Stimulated activated CD8-positive, alpha-beta memory T cell treated with anti-CD3 and anti-CD28 coated beads, Interleukin-7, amount 100 ng/mL, for 1 hour (primary cell): ENCODE results near the gene KCNK10.
A peak's percentile ranks its signal among the peaks of the same experiment; 100 is the strongest.

Experiments
- DNase-seq, 2 donors: peaks; one replicate each; pipeline ENCODE4 v3.0.0-alpha.2; 2020; ENCODE audit warnings: low read depth in 2 of 2

KCNK10 gene

DNA sequence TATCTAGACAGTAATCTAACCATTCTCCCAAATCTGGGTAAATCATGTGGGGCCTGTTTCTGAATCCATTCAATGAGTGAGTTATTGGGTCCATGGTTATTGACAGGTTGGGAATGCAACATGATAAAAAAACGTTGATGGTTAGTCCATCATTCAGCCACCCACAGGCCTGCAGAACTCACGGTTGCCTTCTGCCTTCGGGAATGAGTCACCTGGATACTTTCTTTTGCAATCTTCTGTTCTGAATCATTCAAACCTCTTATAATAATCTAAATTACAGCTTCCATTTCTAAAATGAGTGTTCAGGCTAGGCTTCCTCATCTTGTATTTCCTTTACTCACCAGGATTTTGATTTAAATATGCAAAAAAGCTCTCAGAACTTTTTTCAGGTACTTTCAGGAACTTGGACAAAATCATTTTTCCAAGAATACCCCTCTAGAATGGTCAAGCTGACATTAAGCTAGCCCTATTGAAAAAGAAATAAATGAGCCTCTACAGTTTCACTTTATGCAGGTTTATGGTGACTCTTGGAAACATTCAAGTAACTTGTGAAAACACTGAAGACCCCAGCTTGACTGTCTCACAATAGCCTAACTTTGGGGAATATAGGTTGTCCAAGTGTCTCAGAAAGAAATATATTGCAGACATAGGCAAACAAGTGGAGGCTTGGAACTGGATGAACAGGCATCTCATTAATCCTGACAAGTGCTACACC lies 94.4 kb downstream of the KCNK10 start:
- DNase-seq, result no peak

DNA sequence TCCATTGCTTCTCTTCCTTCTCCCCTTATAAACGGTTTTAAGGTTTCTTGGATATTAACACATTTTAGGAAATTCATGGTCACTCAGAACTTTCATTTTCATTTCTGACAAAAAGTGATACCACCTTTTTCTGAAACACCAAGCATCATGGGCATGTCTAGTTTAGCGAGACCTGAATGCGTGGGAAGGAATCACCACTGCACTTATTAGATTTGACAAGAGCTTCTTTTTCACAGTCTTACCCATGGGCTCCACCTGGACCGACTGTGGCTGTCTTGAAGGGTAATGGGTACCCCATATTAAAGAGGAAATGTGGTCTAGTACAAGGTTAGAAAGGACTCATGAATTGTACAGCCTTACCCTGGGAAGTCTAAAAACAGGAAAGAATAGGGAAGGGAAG lies 95.4 kb downstream of the KCNK10 start:
- DNase-seq, result no peak

DNA sequence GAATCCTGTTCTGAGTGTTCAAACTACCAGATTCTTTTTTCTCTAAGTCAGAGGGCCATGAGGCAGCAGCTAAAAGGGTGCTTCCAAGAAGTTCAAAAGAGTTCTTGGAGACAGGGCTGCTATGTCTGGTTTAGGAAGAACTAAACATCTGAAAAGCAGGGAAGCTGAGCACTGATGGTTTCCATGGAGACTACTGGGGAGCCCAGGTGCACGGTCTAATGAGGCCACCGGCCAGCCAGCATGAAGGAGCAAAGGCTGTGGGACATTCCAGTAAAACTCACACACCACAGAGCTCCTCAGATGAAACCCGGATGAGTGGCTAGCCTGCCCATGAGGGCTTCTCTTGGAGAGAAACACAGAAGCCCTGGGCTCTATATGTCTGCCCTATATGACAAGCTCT lies 97.3 kb downstream of the KCNK10 start:
- DNase-seq, result no peak

DNA sequence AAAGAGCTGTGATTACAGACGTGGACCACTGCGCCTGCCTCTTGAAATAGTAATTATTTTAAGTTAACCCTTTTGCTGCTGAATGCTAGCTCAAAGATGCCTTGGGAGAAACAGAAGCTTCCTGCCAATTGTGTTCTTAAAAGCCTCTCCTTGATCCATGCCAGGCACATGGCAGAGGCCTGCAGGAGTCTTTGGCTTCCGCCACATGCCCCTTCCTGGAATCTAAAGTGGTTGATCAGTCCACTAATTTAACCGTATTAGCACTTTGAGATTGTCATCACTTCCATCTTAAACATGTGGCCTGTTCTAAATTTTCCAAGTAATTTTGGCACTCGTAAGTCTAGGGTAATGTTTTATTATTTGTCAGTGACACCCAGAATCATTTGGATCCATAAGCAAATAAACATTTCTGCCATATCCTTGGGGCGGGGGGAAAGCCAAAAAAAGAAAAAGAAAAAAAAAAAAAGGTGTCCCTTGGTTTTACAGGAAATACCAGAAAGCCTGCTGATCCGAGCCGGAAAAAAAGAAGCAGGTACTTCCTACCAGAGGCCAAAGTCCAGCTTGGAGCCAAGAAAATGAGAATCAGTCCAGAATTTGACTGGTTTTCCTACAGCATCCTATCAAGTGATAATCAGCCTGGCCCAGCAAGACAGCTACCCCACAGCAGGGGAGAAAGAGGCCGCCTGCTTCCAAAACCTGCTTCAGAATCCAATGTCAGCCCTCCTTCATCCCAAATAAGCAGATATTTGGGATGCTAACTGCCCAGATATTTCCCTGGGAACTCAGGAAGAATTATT lies 104.8 kb downstream of the KCNK10 start:
- no peak for DNase-seq

DNA sequence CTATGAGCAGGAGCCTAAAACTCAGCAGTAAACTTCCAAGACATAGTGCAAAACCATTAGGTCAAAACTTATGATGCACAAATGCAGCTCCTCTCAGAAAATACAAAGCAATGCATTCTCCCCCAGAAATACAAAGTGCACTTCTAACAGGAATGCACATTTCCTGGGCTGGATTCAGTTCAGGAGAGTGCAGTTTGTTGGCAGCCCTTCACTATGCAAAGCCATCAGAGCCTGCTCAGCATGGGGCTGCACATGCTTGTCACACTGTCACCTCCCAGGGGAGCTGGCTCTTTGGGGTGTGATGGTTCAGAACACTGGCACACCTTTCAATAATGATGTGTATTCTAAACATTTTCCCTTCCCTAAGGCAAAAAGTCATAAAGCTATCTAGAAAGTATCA lies 110.4 kb downstream of the KCNK10 start:
- DNase-seq, result no peak

DNA sequence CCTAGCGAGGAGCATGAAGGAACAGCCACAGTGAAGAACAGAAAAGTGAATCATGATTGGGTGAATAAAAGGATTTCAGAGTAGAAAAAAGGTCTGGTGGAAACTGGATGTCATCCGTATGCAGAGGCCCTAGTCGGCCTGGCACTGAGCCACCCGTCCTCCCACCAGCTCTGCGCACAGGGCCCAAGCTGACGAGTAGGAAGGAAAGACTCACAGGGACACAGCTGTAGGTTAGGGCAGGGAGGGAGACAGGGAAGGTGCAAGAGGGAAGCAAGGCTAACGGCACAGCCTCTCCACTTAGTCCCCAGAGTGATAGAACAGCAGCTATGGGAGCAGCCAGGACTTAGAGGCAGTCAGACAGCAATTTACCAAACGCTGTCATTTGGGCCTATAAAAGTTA lies 112.6 kb downstream of the KCNK10 start:
- no peak for DNase-seq

DNA sequence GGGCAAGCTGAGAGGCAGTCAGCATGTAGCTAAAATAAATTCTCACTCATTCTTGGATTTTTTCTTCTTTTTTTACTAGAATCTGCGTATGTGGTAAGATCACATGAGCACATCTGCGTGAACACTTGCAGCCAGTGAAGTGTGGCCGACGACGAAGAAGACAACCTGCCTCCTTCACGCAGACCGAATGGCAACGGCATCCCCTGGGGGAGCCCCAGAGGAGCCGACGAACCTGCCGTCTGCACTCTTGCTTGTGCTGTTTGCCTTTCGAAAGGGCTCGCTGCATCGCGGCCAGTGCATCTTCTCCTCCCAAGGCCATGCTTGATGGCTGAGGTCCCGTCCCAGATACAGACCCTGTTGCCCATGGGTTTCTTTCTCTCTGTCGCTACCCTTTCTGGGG lies 113.8 kb downstream of the KCNK10 start:
- no peak for DNase-seq

DNA sequence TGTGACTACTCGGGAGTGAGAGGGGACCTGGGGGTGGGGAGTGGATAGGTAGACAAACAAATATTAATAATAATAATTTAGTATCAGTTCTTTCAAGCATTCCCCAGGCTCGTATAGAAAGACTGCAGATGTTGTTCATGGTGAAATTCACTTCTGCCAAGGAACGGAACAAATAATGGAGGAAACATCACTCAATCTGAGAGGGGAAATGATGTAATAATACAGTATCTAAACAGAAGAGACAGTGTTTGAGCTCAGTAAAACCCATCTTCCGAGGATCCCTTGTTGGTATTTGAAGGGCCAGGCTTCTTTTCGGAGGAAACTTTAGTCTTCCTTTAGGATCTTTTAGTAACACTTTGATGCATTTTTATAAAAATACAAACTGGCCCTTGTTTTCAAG lies 114.2 kb downstream of the KCNK10 start:
- no peak for DNase-seq

DNA sequence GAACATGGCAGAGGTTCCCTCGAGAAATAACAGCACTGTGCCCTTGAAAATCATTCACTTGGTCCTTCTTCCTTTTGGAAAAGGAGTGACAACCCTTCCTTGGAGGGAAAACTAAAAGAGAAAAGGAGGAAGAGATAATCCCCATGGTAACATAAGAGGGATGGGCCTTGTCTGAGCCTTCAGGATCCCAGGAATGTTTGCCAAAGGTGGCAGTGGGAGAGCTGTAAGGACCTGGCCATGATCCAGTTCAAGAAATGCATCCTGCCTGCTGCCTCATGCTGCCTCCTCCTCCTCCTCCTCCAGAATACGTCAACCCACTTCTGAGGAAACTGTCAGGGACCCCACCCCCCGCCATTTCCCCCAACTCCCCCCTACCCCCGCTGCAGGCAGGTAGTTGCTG lies 118.8 kb downstream of the KCNK10 start:
- DNase-seq, result no peak

DNA sequence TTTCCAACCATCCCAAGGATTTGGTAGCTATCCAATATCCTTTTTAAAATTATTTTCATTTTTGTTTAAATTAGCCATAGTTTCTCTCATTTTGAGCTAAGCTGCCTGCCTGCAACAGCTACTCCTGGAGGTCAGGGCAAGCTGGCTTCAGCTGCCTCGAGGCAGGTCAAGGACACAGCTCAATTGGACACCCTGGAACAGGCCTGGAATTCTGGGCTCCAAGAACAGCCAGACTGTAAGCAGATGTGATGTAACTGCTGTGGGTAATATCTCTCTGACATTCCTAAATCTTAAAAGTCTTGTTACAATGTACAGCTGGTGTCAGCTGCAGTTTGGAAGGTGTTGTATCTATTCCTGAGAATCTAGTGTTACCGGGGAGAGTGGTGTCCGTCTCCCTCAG lies 119.8 kb downstream of the KCNK10 start:
- DNase-seq, result no peak

DNA sequence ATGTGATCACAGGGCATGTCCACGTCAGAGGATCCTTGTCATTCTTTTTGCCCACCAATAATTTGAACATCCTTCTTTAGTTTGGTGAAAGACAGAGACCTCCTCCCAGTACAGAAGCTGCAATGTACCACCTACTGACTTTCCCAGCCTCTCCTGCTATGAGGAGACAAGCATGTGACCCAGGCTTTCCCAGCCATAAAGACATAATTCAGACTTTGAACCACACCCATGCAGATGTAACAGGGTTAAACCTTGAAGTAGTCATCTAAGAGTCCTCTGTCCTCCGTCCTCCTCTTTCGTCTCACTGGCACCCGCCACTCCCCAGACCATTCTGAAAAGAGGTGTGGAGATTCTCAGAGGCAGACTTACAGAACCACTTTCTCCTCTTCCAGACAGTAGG lies 120.8 kb downstream of the KCNK10 start:
- DNase-seq, result no peak

DNA sequence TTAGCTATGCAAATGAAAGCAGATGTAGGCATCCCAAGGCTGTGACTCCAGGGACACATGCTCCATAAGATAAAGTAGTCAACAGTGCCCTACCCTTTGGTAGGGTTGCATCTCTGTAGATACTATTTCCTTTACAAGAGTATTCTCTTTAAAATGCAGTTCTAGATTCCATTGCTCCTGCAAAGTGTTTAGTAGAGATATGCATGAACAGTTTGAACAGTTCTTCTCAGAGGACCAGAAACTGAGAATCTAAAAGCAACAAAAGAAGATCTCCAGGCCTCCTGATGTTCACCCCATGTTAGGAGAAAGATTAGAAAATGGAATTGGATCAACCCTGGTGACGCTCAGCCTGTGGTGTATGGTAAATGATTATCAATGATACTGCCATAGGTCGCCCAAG lies 121.2 kb downstream of the KCNK10 start:
- no peak for DNase-seq

DNA sequence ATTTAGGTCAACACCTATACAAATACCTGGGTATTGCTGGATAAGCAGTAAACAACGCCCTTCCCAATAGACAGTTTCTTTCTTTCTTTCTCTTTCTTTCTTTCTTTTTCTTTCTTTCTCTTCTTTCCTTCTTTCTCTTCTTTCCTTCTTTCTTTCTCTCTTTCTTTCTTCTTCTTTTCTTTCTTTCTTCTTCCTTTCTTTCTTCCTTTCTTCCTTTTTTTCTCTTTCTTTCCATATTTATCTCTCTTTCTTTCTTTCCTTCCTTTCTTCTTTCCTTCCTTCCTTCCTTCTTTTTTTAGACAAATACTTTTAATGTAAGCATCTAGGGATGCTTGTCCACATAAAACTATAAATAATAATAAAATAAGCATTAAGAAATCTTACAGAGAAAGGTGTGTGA lies 123.2 kb downstream of the KCNK10 start:
- DNase-seq, result no peak

DNA sequence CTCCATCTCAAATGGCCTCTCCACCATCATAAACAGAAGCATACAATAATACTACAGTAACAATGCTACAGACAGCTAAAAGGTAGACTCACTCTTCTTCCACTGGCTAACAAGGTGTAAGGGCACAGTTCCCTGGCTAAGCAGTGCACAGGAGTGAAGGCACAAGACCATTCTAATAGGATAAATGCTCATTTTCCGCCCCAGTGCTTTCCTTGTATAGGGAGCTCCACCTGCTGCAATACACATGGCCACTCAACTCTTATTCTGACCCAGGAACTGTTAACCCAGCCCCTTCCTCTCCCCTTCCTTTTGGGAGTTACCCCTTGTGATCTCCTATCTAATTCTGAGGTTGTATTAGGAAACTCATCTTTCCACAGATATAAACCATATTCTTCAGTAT lies 124.6 kb downstream of the KCNK10 start:
- no peak for DNase-seq

DNA sequence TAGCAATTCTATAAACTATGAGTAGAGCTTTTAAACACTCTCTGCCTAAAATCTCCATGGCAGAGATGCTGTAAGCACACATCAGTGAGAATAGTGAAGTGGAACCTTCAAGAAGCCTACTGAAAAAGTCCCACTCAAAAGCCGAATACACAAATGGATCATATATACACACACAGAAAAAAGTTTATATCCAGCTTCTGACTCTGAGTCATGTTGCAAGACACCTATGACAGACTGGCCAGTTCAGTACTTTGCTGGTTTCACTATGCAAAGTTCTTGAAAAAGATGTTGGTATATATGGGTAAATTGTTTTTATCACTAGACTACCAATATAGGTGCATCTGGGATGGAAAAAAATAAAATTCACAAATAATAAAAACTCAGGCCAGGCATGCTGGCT lies 126.1 kb downstream of the KCNK10 start:
- no peak for DNase-seq

DNA sequence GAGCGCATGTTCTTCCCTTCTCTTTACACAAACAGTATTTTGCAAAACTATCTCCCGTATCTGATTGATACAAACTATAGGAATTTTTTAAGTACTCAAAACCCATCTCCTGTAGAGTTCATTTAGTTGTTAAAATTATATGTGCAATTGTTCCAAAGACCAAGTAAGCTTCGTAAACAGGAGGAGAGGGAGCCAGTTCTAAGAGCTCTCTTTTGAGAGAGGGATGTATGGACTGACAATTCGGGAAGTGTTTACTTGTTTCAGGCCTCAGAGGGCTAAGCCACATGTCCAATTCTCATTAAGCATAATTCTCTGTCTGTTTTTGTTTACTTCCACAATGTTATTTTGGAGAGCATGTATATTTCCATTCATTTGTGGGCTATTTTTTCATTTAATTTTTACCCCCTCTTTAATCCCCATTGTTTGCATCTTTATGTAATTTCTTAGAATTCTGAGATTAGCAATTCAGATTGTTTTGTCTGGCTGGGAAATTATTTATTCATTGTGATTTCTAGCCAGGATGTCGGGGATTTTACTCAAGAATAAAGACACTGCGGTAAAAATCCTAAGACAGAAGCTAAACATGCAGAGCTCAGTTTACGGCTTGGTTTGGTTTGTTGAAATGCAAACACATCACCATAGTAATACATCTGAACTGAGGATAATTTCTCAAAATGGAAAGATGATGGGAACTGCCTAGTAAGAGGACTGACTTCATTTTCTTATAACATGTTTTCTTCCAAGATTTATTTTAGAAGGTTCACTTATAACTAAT lies 126.8 kb downstream of the KCNK10 start:
- no peak for DNase-seq

DNA sequence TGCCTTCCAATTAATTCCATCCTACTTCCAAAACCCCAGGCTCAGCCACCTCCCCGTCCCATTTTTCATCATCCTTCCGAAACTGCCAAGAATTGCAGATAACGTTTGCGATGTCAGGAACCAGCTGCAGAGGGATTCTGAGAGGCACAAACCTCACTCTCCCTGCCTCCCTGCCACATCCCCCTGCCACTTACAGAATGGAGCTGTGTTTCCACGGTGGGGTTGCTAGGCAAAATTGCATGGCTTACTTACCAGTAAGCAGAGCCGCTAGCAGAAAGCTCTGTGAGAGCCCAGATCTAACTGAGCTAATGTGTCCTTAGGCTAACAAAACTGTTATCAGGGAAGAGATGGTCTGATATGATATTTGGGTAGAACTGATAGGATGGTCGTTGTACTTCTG lies 127.4 kb downstream of the KCNK10 start:
- DNase-seq, result no peak

DNA sequence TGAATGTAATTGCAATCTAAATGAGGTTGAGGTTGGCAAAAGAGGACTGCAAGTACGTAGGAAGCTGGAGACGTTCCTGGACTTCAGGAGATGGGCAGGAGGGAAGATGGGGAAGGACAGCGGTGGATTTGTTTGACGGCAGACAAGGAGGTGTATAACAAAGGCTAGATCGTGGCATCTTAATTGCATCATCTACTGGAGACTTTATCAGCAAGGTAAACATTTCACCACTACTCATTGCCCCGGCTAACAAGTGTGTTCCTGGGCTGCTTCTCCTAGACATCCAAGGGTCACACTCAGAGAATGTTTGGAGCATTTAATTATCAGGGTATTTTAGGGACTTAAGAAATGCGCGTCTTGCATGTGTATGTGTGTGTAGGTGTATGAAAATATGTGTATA lies 128.5 kb downstream of the KCNK10 start:
- DNase-seq, result no peak

DNA sequence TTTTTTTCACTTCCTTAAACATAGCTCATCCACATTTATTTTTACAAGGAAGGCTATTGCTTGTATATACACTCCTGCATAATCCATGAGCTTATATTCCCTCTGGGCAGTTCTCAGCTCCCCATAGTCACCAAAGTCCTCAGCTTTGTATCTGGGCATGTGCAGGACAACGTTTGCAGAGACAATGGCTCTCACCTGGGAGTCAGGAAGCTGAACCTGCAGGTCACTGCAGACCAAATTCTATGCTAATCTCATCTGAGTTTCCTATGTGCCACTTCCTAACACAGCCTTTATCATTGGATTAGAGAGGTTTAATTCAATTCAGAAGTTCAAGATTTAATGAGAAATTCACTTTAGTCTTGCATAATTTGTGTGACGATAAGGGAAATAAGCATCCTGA lies 131.5 kb downstream of the KCNK10 start:
- DNase-seq, result no peak

DNA sequence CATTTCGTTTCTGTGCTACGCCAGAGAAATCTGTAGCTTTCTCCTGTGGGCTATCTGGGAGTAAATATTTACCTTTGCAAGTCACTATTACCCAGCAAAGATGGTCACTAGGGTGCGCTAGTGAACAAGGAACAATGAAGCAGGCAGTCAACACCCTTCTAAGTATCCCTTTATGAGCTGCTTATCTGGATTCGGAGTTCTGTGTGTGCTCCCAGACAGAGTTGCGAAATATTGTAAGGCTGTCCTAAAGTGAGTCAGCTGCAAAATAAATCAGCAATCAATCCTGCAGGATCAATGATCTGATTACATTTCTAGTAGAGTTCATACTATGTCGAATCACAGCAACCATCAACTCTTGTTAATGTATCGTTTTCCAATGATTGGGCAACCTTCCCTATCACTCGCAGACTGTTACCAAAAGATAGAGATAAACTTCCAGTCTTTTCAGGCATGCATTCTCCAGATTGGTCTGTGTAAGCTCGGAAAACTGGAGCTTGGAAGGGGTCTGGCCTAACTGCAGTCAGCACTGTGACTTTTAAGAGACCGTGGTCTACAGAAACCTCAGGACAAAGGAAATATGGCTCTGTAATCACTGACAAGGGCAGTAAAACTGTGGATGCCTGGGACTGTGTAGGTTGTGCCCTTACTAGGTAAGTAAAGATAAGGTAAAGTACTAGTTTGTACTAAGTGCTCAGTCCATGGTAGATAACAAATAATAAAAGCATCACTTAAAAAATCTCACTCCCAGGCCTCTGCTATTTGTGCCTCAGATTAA lies 133.5 kb downstream of the KCNK10 start:
- DNase-seq, result peak in 1 of 2 donors; percentile 19

DNA sequence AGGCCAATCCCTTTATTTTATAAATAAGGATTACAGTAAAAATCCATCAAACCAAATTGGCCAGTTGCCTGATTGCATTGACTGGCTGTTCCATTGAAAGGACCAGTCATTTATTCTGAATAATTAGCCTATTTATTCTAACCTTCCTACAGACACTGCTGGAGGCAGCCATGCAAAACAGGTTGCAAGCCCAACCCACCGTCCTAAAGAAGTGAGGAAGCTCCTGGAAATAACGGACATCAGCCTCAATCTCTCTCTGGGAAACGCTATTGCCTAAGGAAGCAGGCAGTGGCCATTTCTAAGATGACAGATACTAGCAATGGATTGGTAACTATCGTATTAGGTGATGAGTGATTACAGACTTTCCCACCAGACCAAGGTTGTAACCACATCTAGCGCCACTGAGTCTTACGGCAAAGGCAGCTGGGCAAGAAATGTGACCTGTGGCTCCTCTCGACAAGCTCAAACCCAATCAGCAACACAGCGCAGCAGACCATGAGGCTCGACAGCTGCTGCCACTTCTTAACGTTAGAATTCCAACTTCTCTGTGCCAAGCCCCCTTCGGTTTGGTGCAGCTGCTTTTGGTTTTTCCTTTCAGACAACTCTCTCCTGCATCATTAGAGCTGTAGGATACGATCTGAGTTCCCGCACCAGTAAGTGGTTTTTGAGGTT lies 134.2 kb downstream of the KCNK10 start:
- DNase-seq, result no peak
